Body of pancreas (tissue), 4 donors: ENCODE measurements around the gene FAM222A. TPM values are rescaled to one million over a fixed set of nuclear protein-coding genes. Genes with fewer than 3 reads are reported as not detected.

Experiments
- ATAC-seq: fragments of 150-250 bp; one replicate; pipeline ENCODE4 v1.9.1; 2016
- DNase-seq, 4 donors: peaks; one replicate each; pipeline ENCODE4 v3.0.0-alpha.2; 2019
- H3K27ac ChIP-seq, 4 donors: fragments of 200-600 bp; sonication (generic); 1 replicate in 3 of 4; 2 replicates in 1 of 4; pipeline versions ENCODE4 v1.5.1 to v1.6.1; 2016 to 2019; ENCODE audit warnings: mild to moderate bottlenecking in 1 of 4, mixed read lengths in 1 of 4, moderate library complexity in 1 of 4
- H3K27me3 ChIP-seq, 2 donors: fragments of 200-600 bp; sonication (generic); one replicate each; pipeline ENCODE4 v1.6.0; 2016; ENCODE audit warnings: mild to moderate bottlenecking in 1 of 2
- H3K36me3 ChIP-seq, 2 donors: fragments of 200-600 bp; sonication (generic); replicated peaks in 1 of 2; 2 replicates each; pipeline ENCODE4 v1.5.1; 2016; ENCODE audit warnings: low read depth in 2 of 2; ENCODE audit not compliant: insufficient read depth in 1 of 2
- H3K4me1 ChIP-seq: fragments of 200-600 bp; sonication (generic); one replicate; pipeline ENCODE4 v1.6.0; 2016
- H3K4me3 ChIP-seq, 2 donors: fragments of 200-600 bp; sonication (generic); 1 replicate in 1 of 2; 2 replicates in 1 of 2; pipeline ENCODE4 v1.5.1; 2016 to 2019
- H3K9me3 ChIP-seq, 3 donors: fragments of 200-600 bp; sonication (generic); 1 replicate in 2 of 3; 2 replicates in 1 of 3; pipeline ENCODE4 v1.5.1; 2016
- POLR2A ChIP-seq, 3 donors: fragments of 450-650 bp; IDR thresholded peaks; one replicate each; pipeline ENCODE4 v1.6.1; 2016; ENCODE audit warnings: antibody characterized with exemption in 3 of 3, mild to moderate bottlenecking in 2 of 3
- WGBS, 2 donors: methylation state at CpG; one replicate each; pipeline ENCODE4 v1.1.5; 2017; 5-methylcytosine and 5-hydroxymethylcytosine counted together
- intact Hi-C: fragments of 100-400 bp; cut with DNase I; formaldehyde crosslinking; loops from one replicate; pipeline ENCODE4 v1.15.1; 2023
- total RNA-seq, 2 donors: library from RNA; depleted of rRNA; stranded (reverse); fragments of >200 nt; gene quantifications; one replicate each; pipeline ENCODE4 v1.1.0, GENCODE V29; 2016
- TF ChIP-seq, protein P1 (sequence below), 7 experiments: fragments of 450-650 bp in 4 of 7; fragments of 200-600 bp in 3 of 7; sonication (generic) in 3 of 7; IDR thresholded peaks; one replicate each; pipeline ENCODE4 v1.5.1; 2016 to 2019; ENCODE audit warnings: antibody characterized with exemption in 7 of 7

Gene FAM222A
- total RNA-seq, 2 donors from 2014 or later: 8.0 to 16.2 TPM

DNA sequence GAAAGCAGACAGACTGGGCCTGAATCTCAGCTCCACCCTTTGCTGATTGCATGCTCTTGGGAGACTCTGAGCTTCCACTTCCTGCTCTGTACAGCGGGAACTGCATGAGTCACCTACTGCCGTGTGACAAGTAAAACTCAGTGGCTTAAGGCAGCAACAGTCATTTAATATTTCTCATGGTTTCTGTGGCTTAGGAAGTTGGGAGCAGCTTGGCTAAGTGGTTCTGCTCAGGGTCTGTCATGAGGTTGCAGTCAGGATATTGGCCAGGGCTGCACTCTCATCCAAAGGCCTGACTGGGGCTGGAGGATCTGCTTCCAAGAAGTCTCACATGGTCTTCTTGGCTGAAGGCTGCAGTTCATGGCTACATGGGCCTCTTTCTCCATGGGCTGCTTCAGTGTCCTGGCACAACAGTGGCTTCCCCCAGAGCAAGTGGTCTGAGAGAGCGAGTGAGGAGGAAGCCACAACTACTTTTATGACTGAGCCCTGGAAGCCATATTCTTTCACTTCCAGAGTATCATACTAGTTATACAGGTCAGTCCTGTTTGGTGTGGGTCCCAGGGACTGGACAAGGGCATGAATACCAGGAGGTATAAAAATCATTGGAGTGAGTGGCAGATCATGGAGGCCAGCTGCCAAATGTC lies 49.7 kb downstream of the FAM222A start:
- Histone ChIP-seq H3K27ac (no peak overlapping the region), H3K9me3 (no peaks in the 10 kb centered on the region), H3K36me3 (no peaks in the 10 kb centered on the region), H3K4me1 (peaks cover 31% of the 10 kb centered on the region), H3K27me3 (no peaks in the 10 kb centered on the region), H3K4me3 (no peak overlapping the region)
- DNase-seq (peak in 3 of 4 donors; percentile 6 to 9 (median 9)), ATAC-seq (no peak)
- intact Hi-C loops: no loop called here
- TF ChIP-seq, protein P1, sequence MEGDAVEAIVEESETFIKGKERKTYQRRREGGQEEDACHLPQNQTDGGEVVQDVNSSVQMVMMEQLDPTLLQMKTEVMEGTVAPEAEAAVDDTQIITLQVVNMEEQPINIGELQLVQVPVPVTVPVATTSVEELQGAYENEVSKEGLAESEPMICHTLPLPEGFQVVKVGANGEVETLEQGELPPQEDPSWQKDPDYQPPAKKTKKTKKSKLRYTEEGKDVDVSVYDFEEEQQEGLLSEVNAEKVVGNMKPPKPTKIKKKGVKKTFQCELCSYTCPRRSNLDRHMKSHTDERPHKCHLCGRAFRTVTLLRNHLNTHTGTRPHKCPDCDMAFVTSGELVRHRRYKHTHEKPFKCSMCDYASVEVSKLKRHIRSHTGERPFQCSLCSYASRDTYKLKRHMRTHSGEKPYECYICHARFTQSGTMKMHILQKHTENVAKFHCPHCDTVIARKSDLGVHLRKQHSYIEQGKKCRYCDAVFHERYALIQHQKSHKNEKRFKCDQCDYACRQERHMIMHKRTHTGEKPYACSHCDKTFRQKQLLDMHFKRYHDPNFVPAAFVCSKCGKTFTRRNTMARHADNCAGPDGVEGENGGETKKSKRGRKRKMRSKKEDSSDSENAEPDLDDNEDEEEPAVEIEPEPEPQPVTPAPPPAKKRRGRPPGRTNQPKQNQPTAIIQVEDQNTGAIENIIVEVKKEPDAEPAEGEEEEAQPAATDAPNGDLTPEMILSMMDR (IDR thresholded peaks at IDR 0.05): no peak
- TF ChIP-seq POLR2A (IDR thresholded peaks at IDR 0.05): no peak
- 81 to 100% methylated on average over 1 to 3 of the region's 3 CpGs for WGBS, 2 donors

DNA sequence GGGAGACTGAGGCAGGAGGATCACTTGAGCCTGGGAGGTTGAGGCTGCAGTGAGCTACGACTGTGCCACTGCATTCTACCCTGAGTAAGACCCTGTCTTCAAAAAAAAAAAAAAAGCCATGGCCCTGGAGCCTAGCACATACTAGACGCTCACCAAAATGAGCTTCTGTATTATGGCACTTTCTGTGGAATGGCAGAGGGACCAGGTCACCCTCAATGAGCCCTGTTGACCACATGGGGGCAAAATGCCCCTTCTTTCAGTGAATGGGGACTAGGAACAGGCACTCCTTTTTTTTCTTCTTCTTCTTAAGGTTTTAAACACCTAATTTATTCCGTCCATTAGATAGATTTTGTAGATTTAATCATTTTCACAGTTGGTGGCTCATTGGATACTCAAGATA lies 50.5 kb downstream of the FAM222A start:
- Histone ChIP-seq H3K4me3 (no peak overlapping the region), H3K27ac (no peak overlapping the region), H3K36me3 (no peaks in the 10 kb centered on the region), H3K27me3 (no peaks in the 10 kb centered on the region), H3K4me1 (peaks cover 28% of the 10 kb centered on the region), H3K9me3 (no peaks in the 10 kb centered on the region)
- no peak for TF ChIP-seq POLR2A (IDR thresholded peaks at IDR 0.05)
- TF ChIP-seq, protein P1 (IDR thresholded peaks at IDR 0.05): no peak
- ATAC-seq: no peak
- WGBS, 2 donors: 91% methylated on average over 3 of the region's 3 CpGs
- DNase-seq: peak in 1 of 4 donors; percentile 1
- intact Hi-C loops: no loop called here

DNA sequence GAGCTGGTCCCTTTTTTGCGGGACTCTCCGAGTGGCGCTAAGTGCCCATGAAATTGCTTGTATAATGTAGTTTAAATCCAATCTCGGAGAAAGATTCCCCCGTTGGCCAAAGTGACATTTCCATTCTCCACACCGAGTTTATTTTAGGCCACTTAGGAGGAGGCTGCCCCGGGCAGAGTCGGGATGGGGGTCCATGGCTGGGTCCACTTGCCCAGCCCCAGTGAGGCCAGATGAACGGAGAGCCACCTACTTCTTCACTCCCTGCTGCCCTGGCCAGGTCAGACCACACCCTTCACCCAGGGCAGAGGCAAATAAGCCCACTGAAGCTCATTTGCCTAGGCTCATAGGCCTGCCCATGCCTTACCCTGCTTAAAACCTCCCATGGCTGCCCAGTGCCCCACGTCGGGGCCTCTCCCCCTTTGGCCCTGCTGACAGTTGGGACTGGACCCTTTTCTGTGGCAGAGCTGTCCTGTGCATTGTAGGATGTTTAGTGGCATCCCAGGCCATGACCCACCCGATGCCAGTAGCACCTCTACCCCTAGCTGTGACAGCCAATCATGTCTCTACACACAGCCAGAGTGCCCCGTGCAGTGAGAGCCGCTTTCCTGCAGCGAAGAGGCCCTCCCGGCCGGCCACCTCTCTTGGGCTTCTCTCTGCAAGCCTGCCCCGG lies 51.3 kb downstream of the FAM222A start:
- peaks cover 20% of the 10 kb centered on the region for H3K4me1 ChIP-seq
- H3K27ac ChIP-seq: no peak overlapping the region
- 83 to 89% methylated on average over 18 of the region's 18 CpGs for WGBS, 2 donors
- H3K4me3 ChIP-seq: no peak overlapping the region
- H3K36me3 ChIP-seq: no peaks in the 10 kb centered on the region
- DNase-seq (peak in 1 of 4 donors; percentile 0), ATAC-seq (no peak)
- H3K9me3 ChIP-seq: no peaks in the 10 kb centered on the region
- TF ChIP-seq, protein P1 (IDR thresholded peaks at IDR 0.05): no peak
- TF ChIP-seq POLR2A (IDR thresholded peaks at IDR 0.05): no peak
- intact Hi-C loops: no loop called here
- no peaks in the 10 kb centered on the region for H3K27me3 ChIP-seq

- DNase-seq: peak in 2 of 4 donors; percentile 1 to 6
- Histone ChIP-seq H3K4me3 (no peak overlapping the region), H3K9me3 (no peaks in the 10 kb centered on the region), H3K36me3 (no peaks in the 10 kb centered on the region), H3K27ac (no peak overlapping the region), H3K4me1 (peaks cover 15% of the 10 kb centered on the region), H3K27me3 (no peaks in the 10 kb centered on the region)
- intact Hi-C loops: no loop called here
- no peak for TF ChIP-seq POLR2A (IDR thresholded peaks at IDR 0.05)
- TF ChIP-seq, protein P1 (IDR thresholded peaks at IDR 0.05): no peak
- WGBS, 2 donors: 95 to 97% methylated on average over 6 of the region's 6 CpGs
- no peak for ATAC-seq
Measured at GRCh38 chr12:109765446-109765810, 51.8 kb downstream of the FAM222A start.
